Measurements from ENCODE around the gene ADNP2.

- TF ChIP-seq CTCF (conservative IDR thresholded peaks at IDR 0.05) (no peak), EZH2 (IDR thresholded peaks at IDR 0.05; ENCODE audit: low read depth) (no peak)
Observed at GRCh38 chr18:80105369-80106167, 3.5 kb upstream of the ADNP2 start.
